SK-N-MC (cell line): Measurements from ENCODE around the gene EFCAB8.

ENCODE experiments used
- EZH2 ChIP-seq: fragments of 200-600 bp; sonication (generic); IDR thresholded peaks from one replicate; pipeline ENCODE4 v1.6.1; 2017; ENCODE audit warnings: antibody characterized with exemption
- FOXP2 ChIP-seq: optimal IDR thresholded peaks from 2 replicates; pipeline ENCODE3; 2011; ENCODE audit warnings: mild to moderate bottlenecking, moderate library complexity; ENCODE audit not compliant: insufficient read depth; ENCODE audit errors: extremely low read length, control extremely low read depth
- POLR2AphosphoS5 ChIP-seq: IDR thresholded peaks from 2 replicates; pipeline ENCODE4 v1.6.1; 2012; ENCODE audit warnings: mild to moderate bottlenecking, low read depth, low read length, borderline replicate concordance

DNA sequence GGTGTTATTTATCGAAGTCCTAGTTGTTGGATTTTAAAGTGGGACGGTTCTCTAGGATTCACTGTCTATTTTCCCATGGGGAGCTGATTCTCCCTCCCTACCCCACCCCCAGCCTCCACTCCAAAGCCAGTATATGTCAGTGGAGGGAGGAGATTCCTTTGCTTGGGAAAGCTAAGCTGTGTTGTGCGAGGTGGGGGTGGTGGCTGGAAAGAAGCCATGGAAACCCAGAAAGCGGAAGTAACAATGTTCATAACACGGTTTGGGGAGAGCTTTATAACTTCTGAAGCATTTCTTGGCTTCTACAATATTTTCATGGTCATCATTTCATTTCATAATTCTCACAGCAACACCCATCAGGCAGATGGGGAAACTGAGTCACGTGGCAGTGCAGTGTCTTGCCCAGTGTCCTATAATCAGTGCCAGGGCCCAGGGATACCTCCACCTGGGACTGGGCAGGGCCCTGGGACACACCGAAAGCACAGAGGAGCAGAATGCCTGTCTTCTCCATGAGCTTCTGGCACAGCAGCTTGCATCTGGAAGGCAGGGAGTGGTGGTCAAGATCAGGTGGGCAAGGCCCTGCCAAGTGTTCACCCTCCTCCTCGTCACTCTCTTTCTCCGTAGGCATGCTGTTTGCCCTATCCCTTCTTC is 141.0 kb downstream of the EFCAB8 start:
- TF ChIP-seq EZH2 (no peak), POLR2AphosphoS5 (no peak), FOXP2 (no peak)
